ENCODE measurements around the gene TGFBR2. TPM values are rescaled to one million over a fixed set of nuclear protein-coding genes. Genes with fewer than 3 reads are reported as not detected.

The TGFBR2 gene
- total RNA-seq, 1 experiment from 2014 or later = 132 TPM

DNA sequence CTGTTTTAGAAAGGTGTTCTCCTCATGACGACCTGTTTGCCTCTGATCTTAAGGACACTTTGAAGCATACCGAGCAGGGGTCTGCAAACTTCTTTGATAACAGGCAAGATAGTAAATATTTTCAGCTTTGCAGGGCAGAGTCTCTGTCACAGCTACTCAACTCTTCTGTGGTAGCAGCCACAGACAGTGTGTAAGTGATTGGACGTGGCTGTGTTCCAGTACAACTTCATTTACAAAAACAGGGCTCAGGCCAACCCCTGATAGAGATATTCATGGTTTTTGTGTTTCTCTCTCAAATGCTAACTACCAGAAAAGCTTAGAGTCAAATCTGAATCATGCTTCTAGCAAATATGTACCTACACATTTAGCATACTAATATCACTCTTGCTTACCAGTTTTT is 51.5 kb downstream of the TGFBR2 start:
- DNase-seq (ENCODE audit: low read depth) = peak; percentile 59

DNA sequence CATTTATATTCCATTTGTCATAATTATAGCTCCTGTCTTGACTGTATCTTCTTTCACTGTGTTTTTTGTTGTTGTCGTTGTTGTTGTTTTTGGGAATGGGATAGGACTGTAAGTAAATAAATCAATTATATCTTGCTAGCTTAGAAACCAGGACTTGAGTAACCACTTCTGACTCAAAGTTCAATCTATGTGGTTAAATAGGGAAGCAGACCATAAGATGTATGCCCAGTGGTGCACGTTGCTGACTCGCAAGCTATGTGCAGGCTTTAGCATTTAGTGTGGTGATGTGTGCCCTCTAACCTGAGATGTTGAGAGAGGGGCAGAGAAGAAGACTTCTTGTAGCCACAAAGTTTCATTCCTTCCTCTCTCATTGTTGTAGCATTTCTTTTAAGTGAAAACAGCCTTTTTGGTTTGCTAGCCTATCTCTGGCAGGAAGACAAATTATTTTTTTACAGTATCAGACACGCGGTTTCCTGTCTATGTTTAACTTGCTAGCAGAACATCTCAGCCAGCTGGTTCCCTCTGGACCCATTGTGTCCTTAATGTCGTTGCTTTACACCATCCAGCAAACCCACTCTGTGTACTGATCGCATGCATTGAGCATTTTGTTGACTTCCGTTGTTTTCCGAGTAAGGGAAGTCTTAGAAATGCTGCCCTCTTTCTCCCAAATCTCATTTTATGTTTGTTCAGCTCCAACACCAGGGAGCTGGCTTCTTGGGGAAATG is 52.1 kb downstream of the TGFBR2 start:
- peak; percentile 91 for DNase-seq (ENCODE audit: low read depth)

DNA sequence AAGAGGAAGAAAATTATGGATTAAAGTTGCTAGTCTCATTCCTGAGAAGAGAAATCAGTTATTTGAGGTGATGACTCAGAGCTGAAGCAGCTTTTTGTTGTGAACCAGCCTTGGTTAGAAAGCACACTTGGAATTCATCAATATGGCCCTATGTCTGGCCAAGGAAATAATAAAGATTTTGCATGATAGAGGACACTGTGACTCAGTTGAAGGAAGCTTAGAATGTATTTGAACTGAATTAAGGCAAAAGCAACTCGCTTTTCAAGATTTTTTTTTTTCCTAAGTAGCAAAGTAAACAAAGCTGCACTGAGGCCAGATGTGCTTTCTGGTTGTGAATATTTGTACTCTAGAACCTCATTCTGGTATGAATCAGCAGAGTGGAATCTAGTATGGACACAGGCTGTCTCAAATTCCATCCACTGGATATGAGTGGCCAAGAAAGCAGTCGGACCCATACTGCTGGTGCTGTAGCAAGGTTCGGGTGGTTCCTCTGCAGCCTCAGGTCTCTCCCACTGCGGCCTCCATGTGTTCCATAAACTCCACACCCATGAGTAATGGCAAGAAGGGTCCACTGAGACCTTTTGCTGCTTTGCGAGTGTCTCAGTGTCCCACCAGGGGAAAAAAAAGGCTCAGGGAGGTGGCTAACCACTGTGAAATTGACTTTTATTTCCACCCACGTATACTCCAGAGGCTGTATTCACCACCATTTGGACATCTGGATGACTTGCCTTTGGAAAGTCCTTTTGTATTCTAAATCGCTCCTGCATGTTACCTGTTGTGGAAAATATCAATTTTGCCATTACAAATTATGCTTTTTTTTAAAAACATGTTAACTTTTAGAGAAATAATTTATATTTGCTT is 53.1 kb downstream of the TGFBR2 start:
- peak; percentile 98 for DNase-seq (ENCODE audit: low read depth)

DNA sequence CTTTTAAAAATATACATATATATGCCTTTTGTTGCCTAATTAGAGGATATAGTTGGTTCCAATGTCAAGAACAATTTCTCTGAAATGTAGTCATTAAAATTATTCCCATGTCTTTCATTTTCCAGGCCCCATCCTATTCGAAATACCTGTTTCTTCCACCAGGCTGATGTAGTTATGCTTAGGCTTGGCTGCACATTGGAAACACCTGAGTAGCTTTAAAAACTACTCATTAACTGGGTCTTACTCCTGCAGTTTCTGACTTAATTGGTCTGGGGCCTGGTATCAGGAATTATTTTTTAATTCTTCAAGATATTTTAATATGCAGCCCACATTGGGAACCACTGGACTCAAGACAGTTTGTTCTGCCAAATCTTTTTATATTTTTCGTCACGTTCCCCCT is 53.7 kb downstream of the TGFBR2 start:
- DNase-seq (ENCODE audit: low read depth) = no peak

DNA sequence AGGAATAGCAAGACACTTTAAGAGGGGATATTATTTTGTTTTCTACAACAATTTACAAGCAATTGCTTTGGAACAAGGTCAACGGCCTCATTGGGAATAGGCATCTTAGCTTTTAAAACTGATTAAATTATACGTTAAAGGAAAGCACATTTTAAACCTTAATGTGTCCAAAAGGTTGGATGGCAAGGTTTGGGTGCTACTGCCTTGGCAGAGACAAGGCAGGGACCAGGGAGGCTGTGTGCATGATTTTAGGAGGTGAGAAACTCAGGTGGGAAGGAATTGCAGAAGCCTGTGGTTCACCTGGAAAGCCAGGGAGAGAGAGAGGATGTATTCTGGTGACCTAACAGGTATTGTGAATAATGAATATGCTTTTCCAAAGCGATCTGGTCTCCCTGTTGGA is 54.3 kb downstream of the TGFBR2 start:
- DNase-seq (ENCODE audit: low read depth) = no peak

DNA sequence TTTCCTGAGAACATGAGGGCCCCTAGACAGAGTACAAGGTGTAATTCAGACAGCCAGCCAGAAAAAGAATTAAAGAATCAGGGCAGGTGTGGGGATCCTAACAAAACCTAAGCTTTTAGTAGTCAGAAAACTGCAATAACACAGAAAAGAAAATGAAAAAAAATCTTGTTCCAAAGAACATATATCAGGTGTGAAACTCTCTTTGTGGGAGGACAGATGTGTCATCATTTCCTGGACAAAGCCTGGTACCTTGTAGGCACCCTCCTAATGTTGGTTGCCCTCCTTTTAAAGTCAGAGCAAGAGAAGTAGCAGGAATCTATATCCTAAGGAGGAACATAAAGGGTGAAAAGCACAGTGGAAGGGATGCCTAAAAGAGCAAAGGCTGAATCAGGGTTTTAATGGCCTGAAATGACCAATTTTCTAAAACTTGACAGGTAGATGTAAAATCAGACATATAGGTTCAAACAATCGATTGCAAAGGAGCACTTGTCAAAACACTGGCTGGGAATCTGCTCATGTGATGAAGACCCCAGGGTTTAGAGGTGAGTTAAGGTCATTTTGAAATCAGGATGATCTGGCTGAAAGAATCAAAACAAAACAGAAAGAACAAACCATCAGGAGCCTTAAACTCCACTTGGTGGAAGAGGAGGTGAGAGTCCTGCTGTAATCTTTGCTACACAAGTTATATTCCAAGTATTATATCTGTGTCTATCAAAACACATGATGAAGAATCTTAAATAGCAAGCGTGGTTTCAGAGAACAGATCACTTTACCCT is 54.9 kb downstream of the TGFBR2 start:
- DNase-seq (ENCODE audit: low read depth) = no peak

DNA sequence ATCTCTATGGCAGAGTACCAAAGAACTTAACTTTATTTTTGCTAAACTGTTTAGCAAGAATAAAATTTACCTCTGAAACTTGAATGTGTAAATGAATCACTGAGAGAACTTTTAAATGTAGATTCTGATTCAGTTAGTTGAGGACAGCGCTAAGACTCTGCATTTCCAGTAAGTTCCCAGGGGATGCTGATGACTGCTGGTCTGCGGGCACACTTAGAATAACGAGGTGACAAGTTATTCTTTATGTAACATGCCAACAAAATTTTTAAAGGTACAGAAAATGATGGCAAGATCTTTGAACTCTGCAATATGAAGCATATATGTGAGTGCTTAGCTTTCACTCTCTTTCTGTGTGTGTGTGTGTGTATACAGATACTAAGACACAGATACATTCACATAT is 56.4 kb downstream of the TGFBR2 start:
- no peak for DNase-seq (ENCODE audit: low read depth)

DNA sequence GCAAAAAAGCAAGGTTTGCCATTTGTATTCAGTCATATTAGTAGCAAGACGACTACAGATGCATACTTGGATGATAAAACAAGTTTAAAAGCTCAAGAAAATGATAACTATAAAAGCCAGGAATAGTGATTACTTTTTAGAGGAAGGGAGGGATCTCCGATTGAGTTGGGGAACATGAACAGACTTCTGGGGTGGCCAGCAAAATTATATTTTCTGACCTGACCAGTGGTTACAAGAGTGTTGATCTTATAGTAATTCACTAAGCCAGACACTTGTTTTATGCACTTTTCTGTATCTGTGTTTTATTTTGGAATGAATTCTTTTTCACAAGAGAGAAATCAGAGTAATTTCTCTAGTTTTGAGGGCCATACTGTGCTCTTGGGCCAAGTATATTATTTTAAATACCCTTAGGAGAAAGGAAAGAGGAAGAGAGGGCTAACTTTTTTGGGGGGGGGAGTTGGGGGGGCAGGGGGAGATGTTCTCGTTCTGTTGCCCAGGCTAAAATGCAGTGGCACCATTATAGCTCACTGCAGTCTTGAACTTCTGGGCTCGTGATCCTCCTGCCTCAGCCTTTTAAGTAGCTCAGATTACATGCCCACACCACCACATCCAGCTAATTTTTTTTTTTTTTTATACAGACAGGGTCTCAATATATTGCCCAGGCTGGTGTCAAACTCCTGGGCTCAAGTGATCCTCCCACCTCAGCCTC is 57.3 kb downstream of the TGFBR2 start:
- no peak for DNase-seq (ENCODE audit: low read depth)

DNA sequence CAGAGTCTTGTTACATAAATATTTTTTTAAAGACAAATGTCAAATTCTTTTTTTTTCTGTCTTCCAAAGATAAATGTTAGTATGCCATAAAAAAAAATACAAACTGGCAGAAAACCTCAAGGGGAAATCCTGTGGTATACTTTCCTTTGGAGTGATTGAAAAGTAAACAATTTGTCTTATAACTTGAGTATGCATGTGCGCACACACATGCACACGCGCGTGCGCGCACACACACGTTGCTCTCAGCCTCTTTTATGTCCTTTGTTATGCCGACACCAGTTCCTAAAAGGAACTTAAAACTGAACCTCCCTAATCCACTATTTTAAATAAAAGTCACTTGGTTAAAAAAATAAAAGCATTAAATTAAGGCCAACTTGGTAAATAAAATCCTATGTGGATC is 58.1 kb downstream of the TGFBR2 start:
- no peak for DNase-seq (ENCODE audit: low read depth)

DNA sequence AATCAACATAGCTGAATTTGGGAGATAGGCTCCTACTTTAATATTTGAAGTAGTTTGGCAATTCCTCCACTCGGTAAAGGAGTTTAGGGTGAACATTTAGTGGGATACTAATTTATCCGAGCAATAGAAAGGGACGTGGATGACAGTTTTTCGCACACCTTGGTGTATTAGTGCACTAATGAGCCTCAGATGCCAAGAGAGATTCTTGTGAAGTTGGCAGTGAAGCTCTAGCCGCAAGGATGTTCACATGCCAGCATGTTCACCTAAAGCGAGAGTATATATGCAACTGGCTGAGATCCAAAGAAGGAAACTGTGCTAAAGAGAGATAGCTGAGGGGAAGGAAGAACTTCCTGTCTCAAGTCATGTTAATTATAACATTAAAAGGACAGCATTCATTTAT is 58.5 kb downstream of the TGFBR2 start:
- peak; percentile 36 for DNase-seq (ENCODE audit: low read depth)

DNA sequence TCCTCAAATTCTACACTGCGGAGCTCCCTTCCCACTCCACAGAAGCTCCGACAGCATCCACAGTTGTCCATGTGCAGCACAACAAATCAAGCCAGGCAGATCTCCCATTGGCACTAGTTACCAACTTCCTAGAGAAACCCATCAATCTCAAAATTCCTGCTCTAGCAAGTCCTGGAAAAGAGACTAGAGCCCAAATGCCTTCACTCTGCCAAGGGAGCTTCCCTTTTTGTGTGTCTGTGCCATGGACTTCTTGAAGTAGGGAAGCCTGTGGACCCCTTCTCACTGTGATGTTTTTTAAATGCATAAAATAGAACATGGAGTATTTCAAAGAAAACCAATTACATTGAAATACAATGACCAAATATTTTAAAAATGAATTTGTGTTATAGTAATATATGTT is 59.1 kb downstream of the TGFBR2 start:
- no peak for DNase-seq (ENCODE audit: low read depth)

DNA sequence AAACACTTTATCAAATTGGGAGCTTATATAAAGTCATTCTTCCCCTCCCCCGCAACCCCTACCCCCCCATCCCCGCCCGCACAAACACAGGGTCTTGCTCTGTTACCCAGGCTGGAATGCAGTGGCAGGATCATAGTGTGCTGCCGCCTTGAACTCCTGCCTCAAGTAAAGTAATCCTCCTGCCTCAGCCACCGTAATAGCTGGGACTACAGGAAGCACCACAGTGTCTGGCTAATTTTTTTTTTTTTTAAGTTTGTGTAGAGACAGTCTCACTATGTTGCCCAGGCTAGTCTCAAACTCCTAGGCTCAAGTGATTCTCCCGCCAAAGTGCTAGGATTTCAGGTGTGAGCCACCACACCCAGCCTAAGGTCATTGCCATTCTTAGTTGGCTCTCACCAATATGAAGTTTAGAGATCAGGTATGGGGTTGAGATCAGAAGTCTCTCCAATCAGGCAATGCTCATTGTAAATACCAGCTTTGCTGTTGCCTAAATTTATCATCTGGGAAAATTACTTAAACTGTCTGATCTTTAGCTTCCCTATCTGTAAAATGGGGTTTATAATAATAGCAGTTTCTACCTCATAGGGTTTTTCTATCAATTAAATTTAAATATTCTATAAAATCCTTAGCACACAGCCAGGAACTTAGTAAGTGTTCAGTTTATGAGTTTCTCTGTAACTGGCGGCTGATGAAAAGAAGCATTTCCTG is 60.3 kb downstream of the TGFBR2 start:
- no peak for DNase-seq (ENCODE audit: low read depth)

DNA sequence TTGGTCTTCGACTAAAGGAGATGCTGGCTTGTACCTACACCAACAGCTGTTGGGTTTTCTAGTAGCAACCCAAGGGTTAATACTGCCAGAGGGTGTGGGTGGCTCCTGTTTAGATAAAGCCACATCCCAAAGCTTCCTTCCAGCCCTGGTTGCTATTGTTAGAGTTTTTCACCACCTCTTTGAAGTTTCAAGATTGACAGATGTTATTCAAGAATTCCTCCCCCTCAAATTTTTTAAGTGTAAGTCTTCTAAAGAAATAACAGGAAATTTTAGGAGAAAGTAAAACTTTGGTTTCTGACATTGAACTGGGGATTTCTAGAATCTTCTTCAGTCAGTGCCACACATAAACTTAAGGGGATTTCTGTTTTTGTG is 60.9 kb downstream of the TGFBR2 start:
- DNase-seq (ENCODE audit: low read depth) = peak; percentile 82

DNA sequence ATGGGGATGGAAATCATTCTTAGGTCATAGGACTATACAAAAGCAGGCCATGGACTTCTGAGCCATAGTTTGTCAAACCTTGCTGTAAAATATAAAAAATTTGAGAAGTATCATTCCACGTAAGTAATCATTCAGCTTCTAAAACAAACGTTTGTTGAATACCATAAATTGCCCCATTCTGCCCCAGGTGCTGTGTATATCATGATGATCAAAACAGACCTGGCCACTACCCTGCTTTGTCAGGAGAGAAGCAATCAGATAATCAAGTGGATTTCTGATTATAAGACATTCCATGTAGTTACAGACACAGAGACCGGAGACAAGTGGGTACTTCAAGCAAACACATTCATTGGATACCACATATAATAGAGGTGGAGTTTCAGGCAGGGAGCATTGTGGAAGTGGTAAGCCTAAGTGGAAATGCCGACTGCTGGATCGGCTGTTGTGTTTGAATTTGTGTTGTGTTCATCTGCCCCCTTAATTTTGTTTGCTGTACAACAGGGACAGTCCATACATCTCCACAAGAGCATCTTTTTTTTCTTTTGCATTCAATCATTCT is 61.7 kb downstream of the TGFBR2 start:
- DNase-seq (ENCODE audit: low read depth) = no peak

DNA sequence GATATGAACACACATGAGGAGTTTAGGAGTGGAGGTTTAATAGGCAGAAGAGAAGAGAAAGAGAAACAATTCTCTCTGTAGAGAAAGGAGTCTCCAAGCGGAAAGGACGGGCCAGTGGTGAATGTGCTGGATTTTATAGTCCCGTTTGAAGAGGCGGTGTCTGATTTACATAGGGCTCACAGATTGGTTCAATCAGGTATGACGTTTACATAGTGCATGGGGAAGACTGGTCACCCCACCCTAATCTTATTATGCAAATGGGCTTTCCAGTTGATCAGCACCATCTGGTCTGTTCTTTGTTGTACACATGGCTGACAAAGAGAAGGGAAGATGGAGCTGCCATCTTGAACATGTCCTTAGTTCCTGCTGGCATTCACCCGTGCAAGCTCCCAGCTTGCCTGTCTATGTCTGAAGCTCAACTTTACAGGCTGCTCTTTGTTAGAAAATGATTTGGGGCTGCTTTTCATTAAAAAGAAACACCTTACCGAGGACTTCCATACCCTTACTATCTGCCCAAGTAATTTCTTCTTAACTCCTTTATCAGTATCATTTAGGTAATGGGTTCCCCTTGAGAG is 63.0 kb downstream of the TGFBR2 start:
- peak; percentile 37 for DNase-seq (ENCODE audit: low read depth)

DNA sequence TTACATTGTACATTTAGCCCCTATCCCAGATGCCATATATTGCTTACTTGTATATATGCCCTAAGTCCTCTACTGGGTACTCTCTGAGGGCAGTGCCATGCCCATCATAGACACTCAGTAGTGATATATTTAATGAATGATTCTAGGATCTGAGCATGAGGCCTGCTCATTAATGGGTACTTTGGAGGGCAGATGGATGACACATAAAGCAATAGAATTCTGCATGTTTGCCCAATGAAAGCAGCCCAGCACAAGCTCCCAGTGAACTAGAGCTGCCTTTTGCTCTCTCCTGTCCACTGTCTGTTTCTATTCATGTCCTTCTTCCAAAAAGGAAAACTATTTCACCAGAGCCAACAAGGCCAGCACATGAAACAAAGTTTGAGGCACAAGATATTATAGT is 63.9 kb downstream of the TGFBR2 start:
- no peak for DNase-seq (ENCODE audit: low read depth)

DNA sequence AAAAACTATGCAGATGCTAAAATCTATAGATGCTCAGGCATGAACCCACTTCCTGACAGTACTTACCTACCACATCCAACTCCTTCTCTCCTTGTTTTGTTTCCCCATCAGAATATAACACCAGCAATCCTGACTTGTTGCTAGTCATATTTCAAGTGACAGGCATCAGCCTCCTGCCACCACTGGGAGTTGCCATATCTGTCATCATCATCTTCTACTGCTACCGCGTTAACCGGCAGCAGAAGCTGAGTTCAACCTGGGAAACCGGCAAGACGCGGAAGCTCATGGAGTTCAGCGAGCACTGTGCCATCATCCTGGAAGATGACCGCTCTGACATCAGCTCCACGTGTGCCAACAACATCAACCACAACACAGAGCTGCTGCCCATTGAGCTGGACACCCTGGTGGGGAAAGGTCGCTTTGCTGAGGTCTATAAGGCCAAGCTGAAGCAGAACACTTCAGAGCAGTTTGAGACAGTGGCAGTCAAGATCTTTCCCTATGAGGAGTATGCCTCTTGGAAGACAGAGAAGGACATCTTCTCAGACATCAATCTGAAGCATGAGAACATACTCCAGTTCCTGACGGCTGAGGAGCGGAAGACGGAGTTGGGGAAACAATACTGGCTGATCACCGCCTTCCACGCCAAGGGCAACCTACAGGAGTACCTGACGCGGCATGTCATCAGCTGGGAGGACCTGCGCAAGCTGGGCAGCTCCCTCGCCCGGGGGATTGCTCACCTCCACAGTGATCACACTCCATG is 65.3 kb downstream of the TGFBR2 start:
- no peak for DNase-seq (ENCODE audit: low read depth)

DNA sequence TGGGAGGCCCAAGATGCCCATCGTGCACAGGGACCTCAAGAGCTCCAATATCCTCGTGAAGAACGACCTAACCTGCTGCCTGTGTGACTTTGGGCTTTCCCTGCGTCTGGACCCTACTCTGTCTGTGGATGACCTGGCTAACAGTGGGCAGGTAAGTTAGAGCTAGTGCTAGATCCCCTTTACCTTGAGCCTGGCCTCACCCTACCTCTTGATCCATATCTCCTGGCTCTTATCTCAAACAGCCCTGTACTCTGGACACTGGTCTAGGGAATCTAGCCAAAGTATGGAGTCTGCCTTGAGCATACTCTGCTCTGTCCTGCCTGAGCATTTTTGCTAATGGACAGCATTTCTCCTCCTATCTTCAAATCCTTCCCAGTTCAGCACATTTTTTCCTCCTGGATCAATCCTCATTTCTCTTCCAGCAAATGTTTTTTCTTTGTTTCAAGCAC is 65.9 kb downstream of the TGFBR2 start:
- no peak for DNase-seq (ENCODE audit: low read depth)

DNA sequence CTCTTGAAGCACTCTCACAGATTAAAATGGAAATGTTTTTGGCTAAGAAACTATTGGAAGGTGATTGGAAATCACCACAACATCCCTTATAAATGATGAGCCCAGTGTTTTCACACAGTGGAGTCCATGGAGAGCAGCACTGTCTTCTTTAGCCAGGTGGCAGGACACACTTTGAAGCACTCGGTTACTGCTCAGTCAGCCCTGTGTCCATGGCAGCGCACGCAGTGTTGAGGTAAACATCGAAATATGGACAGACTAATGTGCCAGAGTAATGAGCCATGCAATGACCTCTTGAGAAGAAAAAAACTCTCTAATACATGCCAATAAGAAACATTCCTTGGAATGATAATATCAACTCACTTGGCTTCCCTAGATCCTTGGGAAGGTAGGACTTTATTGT is 66.6 kb downstream of the TGFBR2 start:
- no peak for DNase-seq (ENCODE audit: low read depth)

Data from RPMI7951 (cell line).